ENCODE results near the gene CDH24. TPM values are rescaled to one million over a fixed set of nuclear protein-coding genes. Genes with fewer than 3 reads are reported as not detected.

CDH24 gene
- total and polyA plus RNA-seq, 2 donors (not counting 3 experiments of a cell fraction or from before 2014, with no cell fraction given): 21.7 to 52.9 TPM

DNA sequence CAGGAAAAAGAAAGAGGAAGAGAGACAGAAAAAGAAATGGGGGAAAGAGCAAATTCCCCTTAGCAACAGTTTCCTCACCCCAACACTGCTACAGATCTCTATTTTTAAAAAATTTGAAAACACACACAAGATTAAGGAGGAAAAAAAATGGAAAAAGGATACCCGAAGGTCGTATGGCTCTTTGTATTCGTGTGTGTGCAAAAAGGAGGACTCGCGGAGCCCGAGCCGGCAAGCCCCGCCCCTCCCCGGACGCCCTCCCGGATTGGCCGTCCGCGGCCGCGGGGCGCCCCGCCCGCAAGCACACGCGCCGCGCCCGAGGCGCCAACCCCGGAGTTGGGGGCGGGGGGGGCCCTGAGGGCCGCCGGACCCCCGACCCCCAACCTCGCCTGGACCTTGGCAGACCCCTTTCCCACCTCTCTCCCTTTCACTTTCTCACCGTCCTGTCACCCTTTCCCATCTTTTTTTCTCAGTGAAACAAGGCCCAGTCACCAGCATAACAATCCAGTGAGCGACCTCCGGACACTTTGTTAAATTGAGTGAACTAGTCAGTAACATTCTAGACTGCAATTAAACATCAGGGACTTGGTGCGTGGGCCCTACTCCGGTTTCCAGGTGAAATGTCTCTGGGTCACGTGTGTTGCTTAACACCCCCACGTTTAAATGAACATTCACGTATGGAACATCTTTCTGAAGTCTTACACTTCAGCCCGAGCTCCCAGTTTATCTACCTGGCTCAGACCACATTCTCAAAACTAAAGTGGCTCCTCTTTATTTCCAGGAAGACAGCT is 47.2 kb downstream of the CDH24 start, which contains the start of gene C14orf93:
Gene C14orf93 (minus strand): TSS at position 205 of the 788 bp plus-strand sequence. CDS start 11,120 bp downstream, outside the sequence.
- ChIA-PET POLR2A (no interaction called here), CTCF (interaction anchor here (0.7 to 5.5 kb wide), 4 partner anchors 15 to 46 kb away, joined by 3 to 27 read pairs (median 10); no protein-coding TSS in a partner anchor)
- Histone ChIP-seq H3K4me1 (ENCODE audit: control insufficient read depth, extremely low read depth, insufficient read depth, low read length) (peaks cover 29% of the 10 kb centered on the region), H3K4me2 (ENCODE audit: insufficient read depth, low read length) (peak within 1 kb of the TSS; percentile 79), H3K4me3 (replicated peaks in 1 of 3; ENCODE audit: insufficient read depth in 1 of 3, low read depth in 1 of 3, low read length in 3 of 3) (peak within 1 kb of the TSS; percentile 8 to 73 (median 57)), H3K79me2 (ENCODE audit: control insufficient read depth, insufficient read depth, low read length) (no peaks in the 10 kb centered on the region), H3K27me3 (ENCODE audit: control insufficient read depth in 2 of 2, insufficient read depth in 2 of 2, low read length in 2 of 2) (no peaks in the 10 kb centered on the region), H3K9me1 (replicated peaks; ENCODE audit: control insufficient read depth, extremely low read depth, insufficient read depth, low read length) (no peaks in the 10 kb centered on the region), H2AFZ (ENCODE audit: low read depth, low read length) (peak within 1 kb of the TSS; percentile 96), H3K27ac (ENCODE audit: insufficient read depth, low read depth, low read length) (peak within 1 kb of the TSS; percentile 44), H3K9me3 (replicated peaks; ENCODE audit: control insufficient read depth, insufficient read depth, low read length) (no peaks in the 10 kb centered on the region), H3K9ac (replicated peaks; ENCODE audit: extremely low read depth, insufficient read depth, low read length) (peak within 1 kb of the TSS; percentile 59), H4K20me1 (replicated peaks; ENCODE audit: control insufficient read depth, extremely low read depth, insufficient read depth, low read length) (no peaks in the 10 kb centered on the region), H3K36me3 (ENCODE audit: control insufficient read depth in 2 of 2, extremely low read depth in 1 of 2, insufficient read depth in 2 of 2, low read length in 2 of 2) (no peaks in the 10 kb centered on the region)
- intact Hi-C loops (cut with micrococcal nuclease) (no loop called here), dilution Hi-C loops (cut with MboI; ENCODE audit: extremely low pct_ligation_motif_present, low sequenced_read_pairs) (no loop called here)
- TF ChIP-seq, protein P1, sequence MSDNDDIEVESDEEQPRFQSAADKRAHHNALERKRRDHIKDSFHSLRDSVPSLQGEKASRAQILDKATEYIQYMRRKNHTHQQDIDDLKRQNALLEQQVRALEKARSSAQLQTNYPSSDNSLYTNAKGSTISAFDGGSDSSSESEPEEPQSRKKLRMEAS (IDR thresholded peaks at IDR 0.05; ENCODE audit: insufficient read depth, insufficient read length): no peak
- no peak for TF ChIP-seq JUN (IDR thresholded peaks at IDR 0.05; ENCODE audit: borderline replicate concordance, insufficient read depth, insufficient read length, low read depth)
- peak; percentile 68 for TF ChIP-seq POLR2A (IDR thresholded peaks at IDR 0.05; ENCODE audit: low read depth, low read length)
- no peak for TF ChIP-seq EZH2 (IDR thresholded peaks at IDR 0.05; ENCODE audit: borderline replicate concordance, low read depth, low read length, severe bottlenecking)
- TF ChIP-seq POLR2AphosphoS5 (IDR thresholded peaks at IDR 0.05; ENCODE audit: insufficient read depth, low read depth, low read length): peak; percentile 63
- TF ChIP-seq, protein P2, sequence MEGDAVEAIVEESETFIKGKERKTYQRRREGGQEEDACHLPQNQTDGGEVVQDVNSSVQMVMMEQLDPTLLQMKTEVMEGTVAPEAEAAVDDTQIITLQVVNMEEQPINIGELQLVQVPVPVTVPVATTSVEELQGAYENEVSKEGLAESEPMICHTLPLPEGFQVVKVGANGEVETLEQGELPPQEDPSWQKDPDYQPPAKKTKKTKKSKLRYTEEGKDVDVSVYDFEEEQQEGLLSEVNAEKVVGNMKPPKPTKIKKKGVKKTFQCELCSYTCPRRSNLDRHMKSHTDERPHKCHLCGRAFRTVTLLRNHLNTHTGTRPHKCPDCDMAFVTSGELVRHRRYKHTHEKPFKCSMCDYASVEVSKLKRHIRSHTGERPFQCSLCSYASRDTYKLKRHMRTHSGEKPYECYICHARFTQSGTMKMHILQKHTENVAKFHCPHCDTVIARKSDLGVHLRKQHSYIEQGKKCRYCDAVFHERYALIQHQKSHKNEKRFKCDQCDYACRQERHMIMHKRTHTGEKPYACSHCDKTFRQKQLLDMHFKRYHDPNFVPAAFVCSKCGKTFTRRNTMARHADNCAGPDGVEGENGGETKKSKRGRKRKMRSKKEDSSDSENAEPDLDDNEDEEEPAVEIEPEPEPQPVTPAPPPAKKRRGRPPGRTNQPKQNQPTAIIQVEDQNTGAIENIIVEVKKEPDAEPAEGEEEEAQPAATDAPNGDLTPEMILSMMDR (IDR thresholded peaks at IDR 0.05; ENCODE audit: extremely low read depth in 1 of 2, insufficient read depth in 1 of 2, low read depth in 1 of 2, low read length in 2 of 2): no peak
- TF ChIP-seq MYC (IDR thresholded peaks at IDR 0.05; ENCODE audit: low read depth, low read length): no peak
- TF ChIP-seq GATA2 (IDR thresholded peaks at IDR 0.05; ENCODE audit: insufficient read depth, insufficient read length, low read depth, low read length): no peak
- TF ChIP-seq FOS (IDR thresholded peaks at IDR 0.05; ENCODE audit: borderline replicate concordance, insufficient read depth, low read length): no peak
- BruUV-seq (replicated peaks): no TSS peak
- DNase-seq (ENCODE audit: low read depth, low spot score): peak; percentile 58
- FAIRE-seq: peak; percentile 70
